SK-N-SH treated with all-trans-retinoic acid at 6 μM for 48 hours (cell line): ENCODE results near the gene SOHLH1.

Experiments
- ARNTL ChIP-seq: fragments of 450-650 bp; formaldehyde crosslinking; IDR thresholded peaks from 2 replicates; pipeline ENCODE4 v1.5.0; 2020; ENCODE audit warnings: low read depth, mild to moderate bottlenecking, moderate library complexity, borderline replicate concordance
- CREB5 ChIP-seq: fragments of 250-450 bp; sonication (Bioruptor Pico); IDR thresholded peaks from 2 replicates; pipeline ENCODE4 v1.5.1; 2020; ENCODE audit warnings: low read depth, mild to moderate bottlenecking, moderate library complexity

- TF ChIP-seq ARNTL (no peak), CREB5 (CRISPR knock-in tag) (no peak)
These were observed 18.1 kb upstream of the SOHLH1 start for GRCh38 chr9:135717410-135717809.
